K562 (cell line): Measurements from ENCODE around the gene PPM1N. TPM values are rescaled to one million over a fixed set of nuclear protein-coding genes. Genes with fewer than 3 reads are reported as not detected.

Experiments
- ATAC-seq: fragments of 200-7000 bp; cut with Tn5 transposase; 3 replicates; pipeline ENCODE4 v1.9.1; 2020; ENCODE audit warnings: moderate library complexity
- BruUV-seq: library from RNA; stranded (reverse); fragments of 400-500 nt; replicated peaks from 2 replicates; lab custom pipeline; 2021; lab: Mats Ljungman, UMichigan
- CTCF ChIA-PET: fragments of 300-600 bp; formaldehyde crosslinking; extraction: SDS; loops from one replicate; lab custom pipeline; 2021; ENCODE audit warnings: low intra/inter-chr PET ratio; lab: Yijun Ruan, JAX
- POLR2A ChIA-PET: fragments of 300-600, 350-650 bp; sonication (Branson Sonifier 250); formaldehyde crosslinking; extraction: SDS; loops from one replicate; lab custom pipeline; 2021; ENCODE audit warnings: antibody characterized with exemption, inconsistent platforms; lab: Yijun Ruan, JAX
- DNase-seq, 4 experiments: peaks; one replicate each; pipeline versions ENCODE4 v3.0.0 to v3.0.0-alpha.2; 2011 to 2018; ENCODE audit warnings: low spot score in 3 of 4, mixed read lengths in 3 of 4; ENCODE audit errors: extremely low read depth in 1 of 4
- FAIRE-seq: peaks from 2 replicates; lab custom pipeline; 2011; peaks lifted over from hg19 to GRCh38; lab: Jason Lieb, UNC
- H2AFZ ChIP-seq: 2 replicates; pipeline ENCODE4 v1.6.0; 2011; ENCODE audit warnings: low read depth, low read length, control low read depth, inconsistent platforms
- H3K27ac ChIP-seq: fragments of 200-600 bp; 3 replicates; pipeline ENCODE4 v1.8.0; 2011; ENCODE audit warnings: low read depth, mild to moderate bottlenecking, control low read depth, inconsistent platforms, low read length, moderate library complexity, mixed read lengths; ENCODE audit errors: extremely low read depth
- H3K27me3 ChIP-seq, 2 experiments: fragments of 300-600 bp in 1 of 2; 2 replicates in 1 of 2; 3 replicates in 1 of 2; pipeline versions ENCODE4 v1.6.0 to v1.8.0; 2011; ENCODE audit warnings: inconsistent platforms in 2 of 2, low read length in 2 of 2, mild to moderate bottlenecking in 1 of 2, mixed read lengths in 1 of 2, moderate library complexity in 1 of 2; ENCODE audit not compliant: control insufficient read depth in 2 of 2, insufficient read depth in 2 of 2
- H3K36me3 ChIP-seq: fragments of 300-600 bp; 3 replicates; pipeline ENCODE4 v1.8.0; 2011; ENCODE audit warnings: mild to moderate bottlenecking, low read length, inconsistent platforms; ENCODE audit not compliant: control insufficient read depth, insufficient read depth
- H3K4me1 ChIP-seq, 2 experiments: fragments of 200-600 bp in 1 of 2; replicated peaks in 1 of 2; 2 replicates in 1 of 2; 3 replicates in 1 of 2; pipeline versions ENCODE4 v1.5.1 to v1.8.0; 2011; ENCODE audit warnings: inconsistent platforms in 2 of 2, low read length in 2 of 2, mild to moderate bottlenecking in 1 of 2, mixed read lengths in 1 of 2, moderate library complexity in 1 of 2; ENCODE audit not compliant: control insufficient read depth in 2 of 2, insufficient read depth in 2 of 2
- H3K4me2 ChIP-seq: 2 replicates; pipeline ENCODE4 v1.6.1; 2011; ENCODE audit warnings: low read length, control low read depth, inconsistent platforms, mixed read lengths; ENCODE audit not compliant: insufficient read depth
- H3K4me3 ChIP-seq: fragments of 200-600 bp; sonication (generic), shearing (Covaris generic); 2 replicates; pipeline ENCODE4 v1.5.1; 2016; ENCODE audit warnings: control low read depth, inconsistent platforms
- H3K79me2 ChIP-seq: fragments of 200-600 bp; 3 replicates; pipeline ENCODE4 v1.8.0; 2011; ENCODE audit warnings: low read length, inconsistent platforms; ENCODE audit not compliant: control insufficient read depth, insufficient read depth
- H3K9ac ChIP-seq, 2 experiments: 2 replicates each; pipeline versions ENCODE4 v1.6.0 to v1.6.1; 2011; ENCODE audit warnings: low read depth in 2 of 2, low read length in 2 of 2, control low read depth in 1 of 2, inconsistent platforms in 1 of 2, mild to moderate bottlenecking in 1 of 2, mixed read lengths in 1 of 2; ENCODE audit not compliant: insufficient read depth in 1 of 2
- H3K9me1 ChIP-seq: one replicate; pipeline ENCODE4 v1.6.0; 2011; ENCODE audit warnings: inconsistent platforms, mild to moderate bottlenecking, low read length, moderate library complexity; ENCODE audit not compliant: control insufficient read depth, insufficient read depth
- H3K9me3 ChIP-seq: replicated peaks from 2 replicates; pipeline ENCODE4 v1.5.1; 2011; ENCODE audit warnings: low read depth, low read length, inconsistent platforms; ENCODE audit not compliant: control insufficient read depth, insufficient read depth
- H4K20me1 ChIP-seq: replicated peaks from 2 replicates; pipeline ENCODE4 v1.6.1; 2011; ENCODE audit warnings: low read length, inconsistent platforms, mixed read lengths; ENCODE audit not compliant: control insufficient read depth, insufficient read depth
- ADNP ChIP-seq: fragments of 200-800 bp; sonication (Bioruptor generic); IDR thresholded peaks from 2 replicates; pipeline ENCODE4 v1.6.1; 2016; ENCODE audit warnings: missing genetic modification characterization, missing compliant biosample characterization
- ATF7 ChIP-seq: fragments of 450-650 bp; IDR thresholded peaks from 2 replicates; pipeline ENCODE4 v1.7.1; 2014; ENCODE audit warnings: mild to moderate bottlenecking, moderate library complexity
- BCOR ChIP-seq: fragments of 450-650 bp; IDR thresholded peaks from 2 replicates; pipeline ENCODE4 v1.6.1; 2016
- CHD4 ChIP-seq: fragments of 200-600 bp; sonication (generic); IDR thresholded peaks from 3 replicates; pipeline ENCODE4 v1.6.1; 2012; ENCODE audit warnings: low read depth, mild to moderate bottlenecking, mixed read lengths, low read length, inconsistent platforms; ENCODE audit not compliant: insufficient read depth, insufficient replicate concordance, poor library complexity, severe bottlenecking
- DEAF1 ChIP-seq: fragments of 450-650 bp; formaldehyde crosslinking; IDR thresholded peaks from 2 replicates; pipeline ENCODE4 v1.4.0; 2020; ENCODE audit warnings: mild to moderate bottlenecking, moderate library complexity
- HIVEP1 ChIP-seq: fragments of 250-450 bp; sonication (Bioruptor Pico); IDR thresholded peaks from 2 replicates; pipeline ENCODE4 v1.4.0; 2020; ENCODE audit warnings: mild to moderate bottlenecking
- LCOR ChIP-seq: sonication (generic); formaldehyde crosslinking; IDR thresholded peaks from 2 replicates; pipeline ENCODE4 v1.8.0; 2022; ENCODE audit warnings: mild to moderate bottlenecking, missing genetic modification reagents
- MTA1 ChIP-seq: fragments of 450-650 bp; IDR thresholded peaks from 2 replicates; pipeline ENCODE4 v1.6.1; 2017; ENCODE audit warnings: borderline replicate concordance
- NBN ChIP-seq: fragments of 450-650 bp; IDR thresholded peaks from 2 replicates; pipeline ENCODE4 v1.6.1; 2016; ENCODE audit warnings: low read depth, mild to moderate bottlenecking
- NR4A1 ChIP-seq, 2 experiments: fragments of 250-450 bp in 1 of 2; fragments of 450-650 bp in 1 of 2; sonication (Bioruptor Pico) in 1 of 2; IDR thresholded peaks; 2 replicates each; pipeline versions ENCODE4 v1.4.0 to v1.6.1; 2016 to 2020; ENCODE audit warnings: mild to moderate bottlenecking in 2 of 2, missing compliant biosample characterization in 1 of 2, missing genetic modification characterization in 1 of 2, moderate library complexity in 1 of 2
- PCBP2 ChIP-seq: fragments of 200-400 bp; formaldehyde crosslinking; IDR thresholded peaks from 2 replicates; pipeline ENCODE4 v1.6.1; 2018; ENCODE audit warnings: low read length, low read depth, mild to moderate bottlenecking, moderate library complexity; ENCODE audit not compliant: poor library complexity, severe bottlenecking
- PRMT5 ChIP-seq: sonication (generic); formaldehyde crosslinking; IDR thresholded peaks from 2 replicates; pipeline ENCODE4 v1.5.0; 2020; ENCODE audit warnings: missing genetic modification reagents
- PTBP1 ChIP-seq: fragments of 200-400 bp; formaldehyde crosslinking; IDR thresholded peaks from 2 replicates; pipeline ENCODE4 v1.6.1; 2017; ENCODE audit warnings: low read depth, low read length
- RBM25 ChIP-seq: fragments of 200-400 bp; formaldehyde crosslinking; IDR thresholded peaks from 2 replicates; pipeline ENCODE4 v1.6.1; 2018; ENCODE audit warnings: low read length, low read depth, moderate library complexity; ENCODE audit not compliant: severe bottlenecking
- SMARCA5 ChIP-seq: fragments of 450-650 bp; IDR thresholded peaks from 2 replicates; pipeline ENCODE4 v1.6.1; 2016
- SP1 ChIP-seq: sonication (generic); formaldehyde crosslinking; IDR thresholded peaks from 2 replicates; pipeline ENCODE4 v1.8.1; 2022; ENCODE audit warnings: mild to moderate bottlenecking, missing genetic modification reagents
- YBX1 ChIP-seq: fragments of 450-650 bp; IDR thresholded peaks from 2 replicates; pipeline ENCODE4 v1.7.1; 2016; ENCODE audit warnings: mild to moderate bottlenecking
- ZFP36 ChIP-seq: fragments of 150-350 bp; IDR thresholded peaks from 2 replicates; pipeline ENCODE4 v1.6.1; 2018; ENCODE audit warnings: low read length, low read depth; ENCODE audit not compliant: partially characterized antibody
- ZNF57 ChIP-seq: fragments of 450-650 bp; formaldehyde crosslinking; IDR thresholded peaks from 2 replicates; pipeline ENCODE4 v1.4.0; 2020; ENCODE audit warnings: mild to moderate bottlenecking, moderate library complexity
- WGBS: fragments of 100-300 bp; shearing (Covaris generic); methylation state at CpG from one replicate; pipeline ENCODE4 v1.1.6; 2016; ENCODE audit warnings: low coverage, mixed read lengths; ENCODE audit not compliant: insufficient coverage; ENCODE audit errors: missing lambda C conversion rate; 5-methylcytosine and 5-hydroxymethylcytosine counted together
- in situ Hi-C: fragments of 300-500 bp; cut with MboI; formaldehyde crosslinking; loops from 4 replicates; pipeline ENCODE4 v1.15.0; 2018; ENCODE audit warnings: inconsistent platforms, mixed read lengths
- intact Hi-C: fragments of 100-400 bp; cut with micrococcal nuclease; formaldehyde crosslinking; loops from 2 replicates; pipeline ENCODE4 v1.14.2; 2022
- polyA plus RNA-seq, 8 experiments: library from polyadenylated mRNA; depleted of rRNA in 4 of 8; stranded (reverse) in 5 of 8; unstranded in 3 of 8; fragments of >200 nt; fragmentation: Nextera tagmentation in 2 of 8; fragmentation: Illumina TruSeq in 1 of 8; extraction: Ambion mirVana in 2 of 8; extraction: Trizol in 1 of 8; gene quantifications; 2 replicates each; pipeline versions ENCODE4 v1.2.1 to v1.2.3, GENCODE V29; 2011 to 2014; ENCODE audit warnings: inconsistent platforms in 1 of 8, missing spikeins in 1 of 8
- total RNA-seq, 7 experiments: library from RNA; depleted of rRNA in 6 of 7; stranded (reverse); fragments of >200 nt in 6 of 7; fragmentation: Illumina TruSeq in 2 of 7; extraction: Trizol in 2 of 7; gene quantifications; 2 replicates each; pipeline versions ENCODE4 v1.2.1 to v1.2.3, GENCODE V29; 2011 to 2021; ENCODE audit warnings: low replicate concordance in 1 of 7

PPM1N gene
- total and polyA plus RNA-seq, 9 of the 15 experiments (the other 6 are each of a cell fraction or from before 2014, with no cell fraction given) = 4.5 to 15.6 (median 8.7) TPM

DNA sequence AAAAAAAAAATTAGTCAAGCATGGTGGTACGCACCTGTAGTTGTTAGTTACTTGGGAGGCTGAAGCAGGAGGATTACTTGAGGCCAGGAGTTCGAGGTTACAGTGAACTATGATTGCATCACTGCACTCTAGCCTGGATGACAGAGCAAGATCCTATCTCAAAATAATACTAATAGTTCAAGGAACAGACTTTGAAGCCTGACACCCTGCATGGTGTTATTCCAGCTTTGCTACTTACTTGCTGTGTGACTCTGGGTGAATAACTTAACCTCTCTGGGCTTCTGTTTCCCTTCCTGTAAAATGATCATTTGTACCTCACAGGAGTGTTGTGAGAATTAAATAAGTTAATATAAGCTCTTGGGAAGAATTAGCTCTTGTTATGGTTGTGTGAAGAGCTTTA is 34.0 kb upstream of the PPM1N start:
- Histone ChIP-seq H3K36me3 (no peaks in the 10 kb centered on the region), H3K79me2 (no peaks in the 10 kb centered on the region), H2AFZ (no peak overlapping the region), H3K27ac (no peak overlapping the region), H3K9ac (no peak overlapping the region), H3K9me3 (no peaks in the 10 kb centered on the region), H3K27me3 (no peaks in the 10 kb centered on the region), H3K4me1 (peaks cover 11 to 27% of the 10 kb centered on the region in 2 experiments; a peak in 4 of 5 replicates), H3K9me1 (no peaks in the 10 kb centered on the region), H3K4me3 (no peak overlapping the region), H3K4me2 (no peak overlapping the region), H4K20me1 (no peaks in the 10 kb centered on the region)
- 23% methylated on average over 2 of the region's 2 CpGs for WGBS
- FAIRE-seq (peak; percentile 37), DNase-seq (no peak), ATAC-seq (no peak)
- no TSS peak for BruUV-seq
- in situ Hi-C loops (no loop called here), intact Hi-C loops (no loop called here)
- CTCF ChIA-PET = interaction anchor here (0.7 to 1.5 kb wide), 2 partner anchors 25 to 109 kb away, joined by 3 to 5 read pairs; no protein-coding TSS in a partner anchor
- POLR2A ChIA-PET = no interaction called here
- TF ChIP-seq MTA1 = 0 out of 2 replicates have a peak, but pooled peaks have one; percentile 0
- TF ChIP-seq BCOR = peak; percentile 98
- no peak for TF ChIP-seq PCBP2
- no peak for TF ChIP-seq SP1
- TF ChIP-seq HIVEP1 (CRISPR knock-in tag) = no peak
- TF ChIP-seq SMARCA5 = peak; percentile 87; the same call in 1 of the 2 replicates
- peak; percentile 90 for TF ChIP-seq ZFP36
- peak; percentile 98 for TF ChIP-seq RBM25
- peak; percentile 39 for TF ChIP-seq CHD4
- peak; percentile 15; the same call in 1 of the 2 replicates for TF ChIP-seq ATF7
- no peak for TF ChIP-seq YBX1
- TF ChIP-seq NBN = 0 out of 2 replicates have a peak, but pooled peaks have one; percentile 9
- no peak for TF ChIP-seq PRMT5 (CRISPR knock-in tag)
- TF ChIP-seq PTBP1 = 0 out of 2 replicates have a peak, but pooled peaks have one; percentile 20
- peak; percentile 90 for TF ChIP-seq ADNP (tag)
- TF ChIP-seq DEAF1 = no peak
- no peak for TF ChIP-seq NR4A1 (CRISPR knock-in tag; IDR thresholded peaks at IDR 0.05)
- TF ChIP-seq NR4A1 (tag; IDR thresholded peaks at IDR 0.05) = no peak
- no peak for TF ChIP-seq ZNF57
- no peak for TF ChIP-seq LCOR
